ENCODE results near the gene ATXN1.

Gene ATXN1

DNA sequence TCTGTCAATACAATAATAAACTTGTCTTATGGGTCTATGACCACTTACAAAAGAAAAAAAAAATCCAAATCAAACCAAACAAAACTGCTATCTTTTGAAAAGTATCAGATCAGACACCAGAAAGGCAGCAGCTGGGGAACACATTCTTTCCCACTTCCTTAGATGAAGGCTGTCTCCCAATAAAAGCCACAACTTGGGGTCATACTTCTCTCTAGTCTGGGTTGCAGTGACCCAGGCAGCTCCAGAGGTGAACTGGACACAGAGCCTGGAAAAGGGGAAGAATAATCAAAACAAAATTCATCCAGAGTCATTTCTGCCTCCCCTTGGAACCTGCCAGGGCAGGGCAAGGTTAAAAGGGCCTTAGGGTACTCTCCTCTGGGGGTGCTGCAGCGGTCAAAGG, 19.1 kb downstream of the ATXN1 start:
- no peak for DNase-seq

DNA sequence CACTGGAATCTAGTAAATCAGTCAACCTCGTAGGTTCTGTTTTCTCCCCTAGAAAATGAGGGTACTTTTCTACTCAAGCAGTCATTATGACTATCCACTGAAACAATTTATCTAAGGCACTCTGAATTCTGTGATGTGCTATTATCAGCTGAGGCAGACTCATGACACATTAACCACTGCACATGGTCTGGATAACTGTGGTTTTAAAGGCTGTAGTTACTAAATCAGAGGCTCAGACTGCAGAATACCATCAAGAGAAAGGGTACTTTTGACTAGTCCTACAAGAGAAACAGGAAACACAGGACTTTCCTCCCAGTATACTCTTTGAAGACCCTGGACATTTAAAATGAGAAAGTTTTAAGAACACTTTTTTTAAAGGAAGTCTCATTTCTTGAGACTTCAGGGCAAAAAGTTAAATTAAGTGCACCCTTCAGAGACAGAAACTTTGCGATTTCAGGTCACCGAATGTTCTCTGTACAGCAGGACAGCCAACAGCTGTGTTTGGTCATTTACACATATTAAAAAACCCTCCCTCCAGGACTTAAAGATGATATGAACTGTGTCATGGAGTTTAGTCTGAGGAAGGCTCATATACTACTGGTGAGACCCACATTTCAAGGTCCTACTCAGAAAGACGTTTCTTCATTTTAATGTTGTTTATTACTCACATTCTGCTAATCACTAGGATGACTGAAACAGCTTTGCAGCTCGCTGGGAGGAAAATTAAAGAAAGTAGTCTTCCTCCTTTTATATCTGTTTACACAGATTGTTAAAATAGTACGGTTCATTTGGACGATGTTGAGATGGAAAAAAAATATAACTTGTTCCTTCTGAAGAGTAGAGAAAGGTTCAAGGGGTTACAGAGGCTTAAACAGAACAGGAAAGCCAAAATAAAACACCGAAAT, 19.9 kb downstream of the ATXN1 start:
- DNase-seq: peak; percentile 39

- no peak for DNase-seq
These were observed 21.2 kb downstream of the ATXN1 start for GRCh38 chr6:16740097-16740496.

DNA sequence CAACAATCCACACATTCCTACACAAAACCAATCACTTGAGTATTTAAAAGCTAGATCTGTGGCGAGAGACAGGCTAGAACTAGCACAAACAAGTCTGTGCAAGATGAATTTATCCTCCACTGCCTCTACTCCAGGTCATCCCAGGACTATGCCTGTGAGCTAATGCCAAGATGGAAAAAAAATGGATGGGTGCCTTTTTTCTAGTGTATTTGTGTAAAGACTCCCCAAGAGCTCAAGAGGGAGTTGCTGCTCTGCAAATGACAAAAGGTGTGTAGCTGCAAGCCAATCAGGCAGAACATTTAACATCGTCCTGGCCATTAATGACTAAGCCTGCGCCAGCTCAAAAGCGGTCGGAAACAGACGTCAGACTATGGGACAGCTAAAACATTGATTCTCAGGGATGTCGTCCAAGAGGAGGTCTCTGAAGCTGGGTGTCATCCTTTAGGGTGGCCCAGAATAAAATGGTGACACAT, 21.9 kb downstream of the ATXN1 start:
- DNase-seq: no peak

GRCh38 chr6:16737925-16738324, 23.3 kb downstream of the ATXN1 start:
- no peak for DNase-seq

GRCh38 chr6:16736856-16737775, 24.1 kb downstream of the ATXN1 start:
- DNase-seq: no peak

DNA sequence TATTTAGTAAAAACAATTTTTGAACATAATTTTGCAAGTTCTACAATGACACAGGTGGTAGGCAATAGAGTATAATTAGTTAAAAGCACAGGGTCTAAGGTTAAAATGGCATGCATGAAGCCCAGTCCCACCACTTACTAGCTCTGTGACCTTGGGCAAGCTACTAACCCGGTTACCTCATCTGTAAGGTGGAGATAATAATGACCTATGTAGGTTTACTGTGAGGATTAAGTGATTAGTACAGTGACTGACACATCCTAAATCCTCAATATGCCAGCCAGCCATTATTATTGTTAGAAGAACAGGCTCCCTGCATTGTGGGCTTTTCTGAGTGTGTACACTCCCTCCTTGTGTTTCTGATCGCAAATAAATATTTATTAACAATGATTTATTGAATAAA, 26.2 kb downstream of the ATXN1 start:
- DNase-seq: no peak

DNA sequence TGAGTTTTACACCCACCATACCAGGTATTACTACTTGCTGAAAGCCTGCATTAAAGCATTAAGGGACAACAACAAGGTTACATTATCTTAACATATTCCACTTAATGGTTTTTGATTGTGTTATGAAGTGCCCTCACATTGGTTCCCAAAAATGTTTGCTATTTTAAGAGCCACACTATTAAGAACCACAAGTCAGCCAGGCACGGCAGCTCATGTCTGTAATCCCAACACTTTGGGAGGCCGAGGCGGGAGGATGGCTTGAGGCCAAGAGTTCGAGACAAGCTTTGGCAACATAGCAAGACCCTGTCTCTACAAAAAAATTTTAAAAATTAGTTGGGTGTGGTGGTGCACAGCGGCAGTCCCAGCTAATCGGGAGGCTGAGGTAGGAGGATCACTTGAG, 28.2 kb downstream of the ATXN1 start:
- no peak for DNase-seq

GRCh38 chr6:16731478-16732051, 29.7 kb downstream of the ATXN1 start:
- DNase-seq: peak; percentile 66

DNA sequence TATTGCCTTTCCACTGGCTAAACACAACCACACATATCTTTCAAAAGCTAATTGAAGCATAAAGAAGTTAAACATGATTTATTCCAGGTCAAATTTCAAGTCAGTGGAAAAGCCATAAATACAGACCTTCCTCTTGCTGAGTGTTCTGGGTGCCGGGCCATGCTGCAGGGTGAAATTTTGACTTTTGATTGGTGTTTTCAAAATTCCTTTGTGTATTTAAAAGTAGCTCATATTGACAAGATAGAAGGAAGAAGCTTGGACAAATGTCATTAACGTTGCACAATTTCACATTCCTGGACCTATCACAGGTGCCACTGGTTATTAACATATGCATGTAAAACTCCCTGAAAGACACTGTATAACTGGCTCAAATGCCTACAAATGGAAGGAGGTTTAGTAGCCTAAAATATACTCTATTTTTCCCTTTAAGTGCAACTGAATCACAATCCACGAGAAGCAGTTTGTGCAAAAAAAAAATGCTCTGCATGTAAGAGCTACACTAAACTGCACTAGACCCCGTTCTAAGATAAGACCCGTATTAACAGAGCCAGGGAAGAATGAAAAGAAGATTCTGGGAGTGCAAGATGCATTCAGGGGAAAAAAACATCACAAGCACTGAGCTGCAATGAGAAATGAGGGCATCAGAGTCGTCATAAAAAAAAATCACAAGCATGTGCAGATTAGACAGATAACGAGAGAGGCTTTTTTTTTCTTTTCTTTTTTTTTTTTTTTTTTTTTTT, 30.4 kb downstream of the ATXN1 start:
- DNase-seq: peak; percentile 53

DNA sequence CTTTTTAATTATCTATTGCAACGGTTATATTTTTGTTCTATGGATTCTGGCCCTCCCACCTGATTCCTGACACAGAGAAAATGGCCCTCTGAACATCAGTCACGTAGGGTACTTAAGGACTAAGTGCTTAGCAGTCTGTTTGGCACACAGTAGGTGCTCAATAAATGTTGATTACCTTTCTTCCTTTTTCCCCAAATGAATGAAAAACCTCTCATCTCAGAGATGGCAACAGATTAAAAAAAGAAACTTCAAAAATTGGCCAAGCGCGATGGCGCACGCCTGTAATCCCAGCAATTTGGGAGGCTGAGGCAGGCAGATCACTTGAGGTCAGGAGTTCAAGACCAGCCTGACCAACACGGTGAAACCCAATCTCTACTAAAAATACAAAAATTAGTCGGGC, 31.5 kb downstream of the ATXN1 start:
- DNase-seq: no peak

GRCh38 chr6:16729183-16729691, 32.0 kb downstream of the ATXN1 start:
- DNase-seq: no peak

DNA sequence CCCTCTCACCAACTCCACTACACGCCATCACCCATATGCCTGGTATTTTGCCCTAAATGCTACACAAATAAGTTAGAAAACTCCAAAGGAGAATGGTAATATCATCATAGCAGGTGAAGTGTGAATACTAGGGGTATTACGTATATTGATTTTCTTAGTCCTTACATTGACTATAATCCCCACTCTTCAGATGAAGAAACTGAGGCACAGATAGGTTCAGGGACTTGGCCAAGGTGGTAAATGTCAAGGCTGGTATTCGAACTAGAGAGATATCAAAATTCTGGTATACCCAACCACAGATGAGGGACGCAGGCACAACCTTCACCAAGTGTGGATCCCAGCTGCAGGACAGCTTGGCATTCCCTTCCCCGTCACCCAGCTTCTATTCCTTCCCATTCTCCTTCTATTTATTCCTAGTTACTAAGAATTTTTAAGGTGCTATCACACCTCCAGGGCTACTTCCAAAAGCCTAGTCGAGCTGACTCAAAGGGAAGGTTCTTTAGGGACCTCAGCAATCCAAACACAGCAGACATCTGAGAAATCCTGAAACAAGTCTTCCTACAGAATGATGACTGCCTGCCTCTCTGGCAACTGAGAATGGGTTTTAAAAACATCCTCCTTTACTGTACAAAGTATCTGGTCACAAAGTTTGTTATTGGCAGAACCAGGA, 32.6 kb downstream of the ATXN1 start:
- DNase-seq: no peak

DNA sequence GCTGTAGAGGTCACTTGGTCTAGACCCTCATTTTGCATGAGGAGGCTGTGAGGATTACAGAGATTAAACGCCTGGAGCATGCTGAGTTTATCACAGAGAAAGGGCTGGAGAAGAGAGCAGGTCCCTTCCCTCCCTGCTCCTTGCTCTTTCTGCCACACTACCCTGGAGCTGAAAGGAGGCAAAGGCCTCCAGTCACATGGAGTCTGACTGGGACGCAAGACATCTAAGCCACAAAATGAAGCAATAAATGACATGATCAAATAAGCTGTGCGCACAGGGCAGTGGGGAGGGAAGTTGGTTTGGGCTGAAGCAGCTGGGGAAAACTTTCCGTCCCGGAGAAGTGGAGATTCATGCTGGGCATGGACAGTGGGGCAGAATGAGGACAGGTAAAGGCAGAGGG, 33.3 kb downstream of the ATXN1 start:
- DNase-seq: no peak

DNA sequence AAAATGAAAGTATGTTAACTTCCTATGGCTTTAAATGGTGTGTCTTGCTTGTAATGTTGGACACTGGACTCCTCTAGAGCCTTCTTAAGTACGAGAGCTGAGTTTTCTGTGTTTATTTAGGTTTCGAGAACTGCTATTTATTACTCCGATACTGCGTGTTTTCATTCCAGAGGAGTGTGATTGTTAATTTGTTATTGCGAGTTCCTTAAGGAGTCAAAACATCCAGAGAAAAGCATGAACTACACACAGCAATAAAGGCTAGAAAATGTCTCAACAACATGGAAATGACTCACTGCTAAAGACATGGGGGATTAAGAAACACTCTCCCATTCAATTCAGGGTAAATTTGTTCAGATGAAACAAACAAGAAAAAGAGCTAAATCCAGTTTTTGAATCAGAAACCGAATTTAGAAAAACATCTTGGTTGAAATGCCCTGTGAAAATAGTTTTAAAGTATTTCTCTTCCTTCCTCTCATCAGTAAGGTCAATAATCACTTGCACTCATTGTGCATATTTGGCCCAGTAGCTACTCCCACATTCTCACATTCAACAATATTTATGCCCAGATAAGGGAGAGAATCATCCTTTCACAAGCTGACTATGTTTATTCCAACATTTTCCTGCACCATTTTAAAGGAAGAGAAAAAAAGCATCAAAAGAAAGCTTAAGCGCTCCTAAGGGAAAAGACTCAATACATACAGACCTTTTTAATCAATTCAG, 36.0 kb downstream of the ATXN1 start:
- DNase-seq: no peak

DNA sequence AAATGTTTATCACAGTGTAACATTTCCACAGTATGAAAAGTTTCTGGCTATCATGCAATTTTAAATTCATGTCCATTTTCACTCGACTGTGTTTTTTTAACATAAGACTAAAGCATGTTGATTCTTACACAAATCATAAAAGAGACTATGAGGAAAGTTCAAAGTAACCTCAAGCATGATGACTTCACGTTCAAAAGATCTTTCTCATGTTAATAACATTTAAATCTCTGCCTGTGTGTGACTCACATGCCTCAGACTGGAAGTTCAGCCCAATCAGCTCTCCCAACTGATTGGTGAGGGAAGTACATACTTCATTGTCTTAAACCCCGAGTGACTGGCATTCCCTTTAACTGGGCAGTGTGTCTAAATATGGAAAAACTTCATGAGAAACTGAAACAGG, 37.4 kb downstream of the ATXN1 start:
- no peak for DNase-seq

- no peak for DNase-seq
These were observed 37.9 kb downstream of the ATXN1 start for GRCh38 chr6:16723402-16723801.

DNA sequence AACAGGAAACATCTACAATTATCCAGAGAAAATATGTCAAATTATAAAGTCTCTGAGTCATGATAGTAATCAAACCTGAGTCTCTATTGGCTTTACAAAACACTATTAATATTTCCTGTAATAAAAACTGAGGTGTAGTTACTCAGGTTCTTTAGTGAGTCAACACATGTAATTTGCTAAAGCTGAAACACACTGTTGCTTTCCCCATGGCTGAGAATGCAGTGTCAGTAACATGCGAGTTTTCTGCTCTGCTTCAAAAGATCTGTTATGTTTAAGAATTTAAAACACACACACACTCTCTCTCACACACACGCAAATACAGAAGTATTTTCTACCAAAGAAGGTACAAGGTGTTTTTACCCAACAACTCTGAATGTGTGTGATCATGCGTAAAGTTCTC, 38.6 kb downstream of the ATXN1 start:
- DNase-seq: no peak

- no peak for DNase-seq
These were observed 39.3 kb downstream of the ATXN1 start for GRCh38 chr6:16721977-16722376.

GRCh38 chr6:16720861-16721260, 40.4 kb downstream of the ATXN1 start:
- no peak for DNase-seq

- DNase-seq: no peak
These were observed 41.8 kb downstream of the ATXN1 start for GRCh38 chr6:16719488-16719887.
